ENCODE data around the gene NSMCE1.
"Not testable (repeated sequence)": the region's sequence is repeated elsewhere in the genome, so short reads cannot be mapped to it uniquely, and the experiment has no call there.

Gene NSMCE1

DNA sequence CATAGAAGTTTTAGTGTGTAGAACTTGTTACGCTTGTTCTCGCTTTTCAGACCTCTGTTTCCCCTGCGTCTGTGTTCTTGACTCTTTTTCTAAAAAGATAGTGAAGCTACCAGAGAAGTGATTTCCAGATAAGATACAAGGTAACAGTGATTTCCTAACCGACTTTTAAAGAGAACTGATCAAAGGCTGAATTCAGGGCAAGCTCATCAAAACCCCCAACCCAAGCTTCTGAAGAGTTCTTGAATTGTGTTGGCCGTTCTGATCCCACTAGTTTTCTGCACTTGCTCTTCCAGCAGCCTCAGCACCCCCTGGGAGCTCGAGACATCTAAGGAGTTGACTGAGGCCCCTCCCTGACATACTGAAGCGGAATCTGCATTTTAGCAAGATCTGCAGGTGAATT is 12.7 kb upstream of the NSMCE1 start:
- TF ChIP-seq, protein P1, sequence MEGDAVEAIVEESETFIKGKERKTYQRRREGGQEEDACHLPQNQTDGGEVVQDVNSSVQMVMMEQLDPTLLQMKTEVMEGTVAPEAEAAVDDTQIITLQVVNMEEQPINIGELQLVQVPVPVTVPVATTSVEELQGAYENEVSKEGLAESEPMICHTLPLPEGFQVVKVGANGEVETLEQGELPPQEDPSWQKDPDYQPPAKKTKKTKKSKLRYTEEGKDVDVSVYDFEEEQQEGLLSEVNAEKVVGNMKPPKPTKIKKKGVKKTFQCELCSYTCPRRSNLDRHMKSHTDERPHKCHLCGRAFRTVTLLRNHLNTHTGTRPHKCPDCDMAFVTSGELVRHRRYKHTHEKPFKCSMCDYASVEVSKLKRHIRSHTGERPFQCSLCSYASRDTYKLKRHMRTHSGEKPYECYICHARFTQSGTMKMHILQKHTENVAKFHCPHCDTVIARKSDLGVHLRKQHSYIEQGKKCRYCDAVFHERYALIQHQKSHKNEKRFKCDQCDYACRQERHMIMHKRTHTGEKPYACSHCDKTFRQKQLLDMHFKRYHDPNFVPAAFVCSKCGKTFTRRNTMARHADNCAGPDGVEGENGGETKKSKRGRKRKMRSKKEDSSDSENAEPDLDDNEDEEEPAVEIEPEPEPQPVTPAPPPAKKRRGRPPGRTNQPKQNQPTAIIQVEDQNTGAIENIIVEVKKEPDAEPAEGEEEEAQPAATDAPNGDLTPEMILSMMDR (IDR thresholded peaks at IDR 0.05; ENCODE audit: low read length): no peak
- TF ChIP-seq EZH2 (IDR thresholded peaks at IDR 0.05; ENCODE audit: borderline replicate concordance, low read length): no peak
- no peaks in the 10 kb centered on the region for H3F3A ChIP-seq (ENCODE audit: insufficient read depth, low read length)

DNA sequence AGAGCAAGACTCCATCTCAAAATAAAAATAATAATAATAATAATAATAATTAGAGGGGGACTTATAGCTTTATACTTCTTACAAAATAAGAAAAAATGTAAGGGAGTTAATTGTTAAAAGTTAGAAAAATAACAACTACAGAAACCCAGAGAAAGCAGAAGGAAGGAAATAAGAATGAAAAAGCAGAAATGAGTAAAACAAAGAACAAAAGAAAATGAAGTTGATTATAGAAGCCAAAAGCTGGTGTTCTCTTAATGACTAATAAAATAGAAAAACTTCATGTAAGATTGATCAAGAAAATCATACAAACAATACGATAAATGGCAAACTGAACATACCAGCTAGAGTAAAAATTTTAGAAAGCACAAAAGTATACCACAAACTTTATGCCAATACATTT is 6.8 kb upstream of the NSMCE1 start:
- Histone ChIP-seq H3K9me3 (ENCODE audit: low read length) (no peaks in the 10 kb centered on the region), H3K9ac (ENCODE audit: low read length) (no peak overlapping the region), H3K4me2 (ENCODE audit: low read length) (no peak overlapping the region), H3K9me2 (ENCODE audit: low read depth, low read length) (no peaks in the 10 kb centered on the region), H3K27ac (ENCODE audit: low read depth, low read length, poor library complexity, severe bottlenecking) (no peak overlapping the region), H4K20me1 (ENCODE audit: insufficient read depth, low read length) (no peaks in the 10 kb centered on the region), H3K79me2 (ENCODE audit: insufficient read depth, low read length) (no peaks in the 10 kb centered on the region), H3K36me3 (ENCODE audit: insufficient read depth, low read length) (no peaks in the 10 kb centered on the region), H3F3A (ENCODE audit: insufficient read depth, low read length) (no peaks in the 10 kb centered on the region), H3K27me3 (ENCODE audit: insufficient read depth, low read length) (no peaks in the 10 kb centered on the region), H3K4me3 (ENCODE audit: low read depth, low read length, poor library complexity, severe bottlenecking) (no peak overlapping the region), H2AFZ (ENCODE audit: low read length) (no peak overlapping the region), H3K4me1 (ENCODE audit: insufficient read depth, low read length, severe bottlenecking) (peaks cover 44% of the 10 kb centered on the region)
- TF ChIP-seq, protein P1 (IDR thresholded peaks at IDR 0.05; ENCODE audit: low read length): no peak
- TF ChIP-seq EZH2 (IDR thresholded peaks at IDR 0.05; ENCODE audit: borderline replicate concordance, low read length): no peak

More for the DNA sequence above, 12.7 kb upstream of the NSMCE1 start:
- H3K79me2 ChIP-seq (ENCODE audit: insufficient read depth, low read length): no peaks in the 10 kb centered on the region
- peaks cover 18% of the 10 kb centered on the region for H3K4me1 ChIP-seq (ENCODE audit: insufficient read depth, low read length, severe bottlenecking)
- no peaks in the 10 kb centered on the region for H3K9me3 ChIP-seq (ENCODE audit: low read length)
- H2AFZ ChIP-seq (ENCODE audit: low read length): no peak overlapping the region
- H3K9ac ChIP-seq (ENCODE audit: low read length): no peak overlapping the region
- H3K9me2 ChIP-seq (ENCODE audit: low read depth, low read length): no peaks in the 10 kb centered on the region
- H3K27me3 ChIP-seq (ENCODE audit: insufficient read depth, low read length): no peaks in the 10 kb centered on the region
- H3K4me2 ChIP-seq (ENCODE audit: low read length): no peak overlapping the region
- H3K36me3 ChIP-seq (ENCODE audit: insufficient read depth, low read length): no peaks in the 10 kb centered on the region
- H3K27ac ChIP-seq (ENCODE audit: low read depth, low read length, poor library complexity, severe bottlenecking): no peak overlapping the region
- no peak overlapping the region for H3K4me3 ChIP-seq (ENCODE audit: low read depth, low read length, poor library complexity, severe bottlenecking)
- no peaks in the 10 kb centered on the region for H4K20me1 ChIP-seq (ENCODE audit: insufficient read depth, low read length)

DNA sequence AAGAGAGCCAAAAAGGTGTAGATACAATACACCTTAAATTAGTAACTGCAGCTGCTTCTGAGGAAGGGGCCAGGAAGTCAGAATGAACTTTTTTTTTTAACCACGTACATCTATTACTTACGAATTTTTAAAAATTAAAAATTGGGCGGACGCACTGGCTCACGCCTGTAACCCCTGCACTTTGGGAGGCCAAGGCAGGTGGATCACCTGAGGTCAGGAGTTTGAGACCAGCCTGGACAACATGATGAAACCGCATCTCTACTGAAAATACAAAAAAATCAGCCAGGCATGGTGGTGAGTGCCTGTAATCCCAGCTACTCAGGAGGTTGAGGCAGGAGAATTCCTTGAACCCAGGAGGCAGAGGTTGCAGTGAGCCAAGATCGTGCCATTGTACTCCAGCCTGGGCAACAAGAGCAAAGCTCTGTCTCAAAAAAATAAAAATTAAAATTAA is 5.9 kb upstream of the NSMCE1 start:
- peaks cover 53% of the 10 kb centered on the region for H3K4me1 ChIP-seq (ENCODE audit: insufficient read depth, low read length, severe bottlenecking)
- H2AFZ ChIP-seq (ENCODE audit: low read length); H3K27me3 ChIP-seq (ENCODE audit: insufficient read depth, low read length); H3K9ac ChIP-seq (ENCODE audit: low read length); H3K4me3 ChIP-seq (ENCODE audit: low read depth, low read length, poor library complexity, severe bottlenecking); H4K20me1 ChIP-seq (ENCODE audit: insufficient read depth, low read length); H3K79me2 ChIP-seq (ENCODE audit: insufficient read depth, low read length); H3K9me3 ChIP-seq (ENCODE audit: low read length); H3K9me2 ChIP-seq (ENCODE audit: low read depth, low read length); H3K36me3 ChIP-seq (ENCODE audit: insufficient read depth, low read length); H3F3A ChIP-seq (ENCODE audit: insufficient read depth, low read length): not testable (repeated sequence)
- peak overlapping the region; percentile 68 for H3K27ac ChIP-seq (ENCODE audit: low read depth, low read length, poor library complexity, severe bottlenecking)
- H3K4me2 ChIP-seq (ENCODE audit: low read length): peak overlapping the region; percentile 45

DNA sequence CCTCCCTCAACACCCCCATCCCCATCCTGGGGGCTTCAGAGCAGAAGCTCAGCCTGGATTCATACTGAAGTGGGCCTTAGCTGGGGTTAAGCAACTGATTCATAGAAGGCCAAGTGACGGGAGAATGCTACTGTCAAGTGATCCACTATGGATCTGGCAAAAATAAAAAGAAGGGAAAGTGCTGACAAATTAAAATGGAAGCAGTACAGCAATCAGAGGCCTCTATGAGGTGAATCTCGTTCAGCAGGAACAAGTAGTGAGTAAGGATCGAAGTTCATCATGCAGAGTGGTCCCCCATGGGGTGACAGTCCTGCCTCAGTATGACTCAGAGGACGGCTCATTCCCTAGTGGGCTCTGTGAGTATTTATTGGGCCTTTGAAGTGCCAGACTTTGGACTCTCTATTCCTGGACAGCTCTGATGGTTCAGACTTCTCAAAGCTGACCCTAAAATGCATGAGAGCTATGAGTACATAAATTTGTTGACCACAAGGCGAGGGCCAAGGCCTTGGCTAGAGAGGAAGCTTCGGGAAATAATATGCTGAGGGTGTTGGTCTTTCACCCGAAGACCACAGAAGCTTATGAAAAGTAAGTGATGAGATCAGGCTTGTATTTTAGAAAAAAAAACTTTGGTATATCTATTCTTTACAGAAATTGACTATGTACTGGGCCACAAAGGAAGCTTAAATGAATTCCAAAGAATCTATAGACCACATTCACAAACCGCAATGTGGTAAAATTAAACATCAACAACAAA is 5.3 kb upstream of the NSMCE1 start:
- Histone ChIP-seq H3F3A (ENCODE audit: insufficient read depth, low read length) (no peaks in the 10 kb centered on the region), H3K79me2 (ENCODE audit: insufficient read depth, low read length) (no peaks in the 10 kb centered on the region), H3K4me1 (ENCODE audit: insufficient read depth, low read length, severe bottlenecking) (peaks cover 59% of the 10 kb centered on the region), H3K9me2 (ENCODE audit: low read depth, low read length) (no peaks in the 10 kb centered on the region), H3K27ac (ENCODE audit: low read depth, low read length, poor library complexity, severe bottlenecking) (peak overlapping the region; percentile 68), H3K9me3 (ENCODE audit: low read length) (no peaks in the 10 kb centered on the region), H3K4me3 (ENCODE audit: low read depth, low read length, poor library complexity, severe bottlenecking) (no peak overlapping the region), H3K36me3 (ENCODE audit: insufficient read depth, low read length) (no peaks in the 10 kb centered on the region), H2AFZ (ENCODE audit: low read length) (no peak overlapping the region), H3K9ac (ENCODE audit: low read length) (no peak overlapping the region; the same call in 1 of the 2 replicates), H3K4me2 (ENCODE audit: low read length) (peak overlapping the region; percentile 45), H4K20me1 (ENCODE audit: insufficient read depth, low read length) (no peaks in the 10 kb centered on the region), H3K27me3 (ENCODE audit: insufficient read depth, low read length) (no peaks in the 10 kb centered on the region)
- no peak for TF ChIP-seq EZH2 (IDR thresholded peaks at IDR 0.05; ENCODE audit: borderline replicate concordance, low read length)
- TF ChIP-seq, protein P1 (IDR thresholded peaks at IDR 0.05; ENCODE audit: low read length): no peak

Measured in OCI-LY1 (cell line).